Uterus (tissue), 4 donors: ENCODE measurements around the gene TMEM106C. TPM values are rescaled to one million over a fixed set of nuclear protein-coding genes. Genes with fewer than 3 reads are reported as not detected.

Experiments
- DNase-seq, 2 donors: peaks; one replicate each; pipeline ENCODE4 v3.0.0-alpha.2; 2019 to 2020
- H3K27ac ChIP-seq, 2 donors: fragments of 200-600 bp; sonication (generic); 1 replicate in 1 of 2; 2 replicates in 1 of 2; pipeline ENCODE4 v1.5.1; 2016 to 2018
- H3K27me3 ChIP-seq, 2 donors: fragments of 200-600 bp; sonication (generic); one replicate each; pipeline ENCODE4 v1.5.1; 2018 to 2019; ENCODE audit warnings: control low read depth in 1 of 2
- H3K36me3 ChIP-seq, 2 donors: fragments of 200-600 bp; sonication (generic); one replicate each; pipeline ENCODE4 v1.5.1; 2019; ENCODE audit warnings: control low read depth in 1 of 2
- H3K4me1 ChIP-seq, 2 donors: fragments of 200-600 bp; sonication (generic); one replicate each; pipeline ENCODE4 v1.5.1; 2018 to 2019; ENCODE audit warnings: control low read depth in 1 of 2
- H3K4me3 ChIP-seq, 2 donors: fragments of 200-600 bp; sonication (generic); 1 replicate in 1 of 2; 2 replicates in 1 of 2; pipeline ENCODE4 v1.5.1; 2018 to 2019; ENCODE audit warnings: mild to moderate bottlenecking in 1 of 2
- H3K9me3 ChIP-seq, 2 donors: fragments of 200-600 bp; sonication (generic); one replicate each; pipeline ENCODE4 v1.5.1; 2019; ENCODE audit warnings: control low read depth in 1 of 2
- POLR2A ChIP-seq, 2 donors: fragments of 450-650 bp; IDR thresholded peaks; one replicate each; pipeline ENCODE4 v1.6.1; 2016; ENCODE audit warnings: antibody characterized with exemption in 2 of 2, mild to moderate bottlenecking in 1 of 2, moderate library complexity in 1 of 2
- intact Hi-C: fragments of 100-400 bp; cut with DNase I; formaldehyde crosslinking; loops from one replicate; pipeline ENCODE4 v1.15.1; 2023; ENCODE audit warnings: low total_unique reads
- total RNA-seq, 4 donors: library from RNA; depleted of rRNA in 3 of 4; stranded (reverse); fragments of >200 nt in 3 of 4; gene quantifications; one replicate each; pipeline versions ENCODE4 v1.1.0 to v1.2.4, GENCODE V29; 2014 to 2023
- TF ChIP-seq, protein P1 (sequence below), 4 experiments: fragments of 200-600 bp in 2 of 4; fragments of 450-650 bp in 2 of 4; sonication (generic) in 2 of 4; IDR thresholded peaks; one replicate each; pipeline ENCODE4 v1.5.1; 2016 to 2019; ENCODE audit warnings: antibody characterized with exemption in 4 of 4, mild to moderate bottlenecking in 2 of 4, moderate library complexity in 1 of 4
- donor health status: DM: yes; HTN: yes; CAD: no.

The TMEM106C gene
- total RNA-seq, 4 donors from 2014 or later = 54.9 to 157 (median 77.6) TPM

DNA sequence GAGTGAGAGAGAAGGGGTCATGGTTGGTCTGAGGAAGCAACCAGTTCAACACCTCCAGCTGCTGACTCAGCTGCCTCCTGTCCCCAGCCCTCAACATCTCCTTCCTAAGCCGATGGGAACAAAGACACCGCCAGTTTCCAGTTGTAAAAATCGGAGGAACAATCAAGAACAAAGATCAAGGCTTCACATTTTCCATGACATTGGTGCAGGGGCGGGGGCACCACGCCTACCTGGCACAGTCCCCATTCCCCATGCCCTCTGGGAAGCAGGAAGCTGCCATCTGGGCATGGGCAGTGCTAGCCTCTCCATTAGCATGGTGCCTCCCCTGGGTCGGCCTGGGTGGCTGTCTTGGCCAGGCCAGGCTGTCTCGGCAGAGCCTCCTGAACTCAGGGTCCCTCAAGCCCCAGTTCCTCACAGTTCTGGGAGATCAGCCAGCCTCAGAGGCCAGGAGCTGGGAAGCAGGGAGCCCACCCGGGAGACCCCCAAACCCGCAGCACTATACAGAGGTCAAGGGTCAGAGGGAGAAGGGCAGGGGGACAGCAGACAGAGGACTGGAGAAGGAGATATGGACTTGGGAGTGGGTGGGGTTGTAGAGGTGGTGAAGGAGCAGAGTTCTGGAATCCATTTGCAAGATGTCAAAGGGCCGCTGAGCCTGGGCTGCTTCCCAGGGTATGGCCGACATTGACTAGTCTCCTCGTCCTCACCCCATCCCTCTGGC lies 19.6 kb upstream of the TMEM106C start:
- no peaks in the 10 kb centered on the region for H3K27me3 ChIP-seq
- no peaks in the 10 kb centered on the region for H3K9me3 ChIP-seq
- H3K36me3 ChIP-seq = no peaks in the 10 kb centered on the region
- intact Hi-C loops = no loop called here
- no peak for DNase-seq
- TF ChIP-seq POLR2A (IDR thresholded peaks at IDR 0.05) = no peak
- TF ChIP-seq, protein P1, sequence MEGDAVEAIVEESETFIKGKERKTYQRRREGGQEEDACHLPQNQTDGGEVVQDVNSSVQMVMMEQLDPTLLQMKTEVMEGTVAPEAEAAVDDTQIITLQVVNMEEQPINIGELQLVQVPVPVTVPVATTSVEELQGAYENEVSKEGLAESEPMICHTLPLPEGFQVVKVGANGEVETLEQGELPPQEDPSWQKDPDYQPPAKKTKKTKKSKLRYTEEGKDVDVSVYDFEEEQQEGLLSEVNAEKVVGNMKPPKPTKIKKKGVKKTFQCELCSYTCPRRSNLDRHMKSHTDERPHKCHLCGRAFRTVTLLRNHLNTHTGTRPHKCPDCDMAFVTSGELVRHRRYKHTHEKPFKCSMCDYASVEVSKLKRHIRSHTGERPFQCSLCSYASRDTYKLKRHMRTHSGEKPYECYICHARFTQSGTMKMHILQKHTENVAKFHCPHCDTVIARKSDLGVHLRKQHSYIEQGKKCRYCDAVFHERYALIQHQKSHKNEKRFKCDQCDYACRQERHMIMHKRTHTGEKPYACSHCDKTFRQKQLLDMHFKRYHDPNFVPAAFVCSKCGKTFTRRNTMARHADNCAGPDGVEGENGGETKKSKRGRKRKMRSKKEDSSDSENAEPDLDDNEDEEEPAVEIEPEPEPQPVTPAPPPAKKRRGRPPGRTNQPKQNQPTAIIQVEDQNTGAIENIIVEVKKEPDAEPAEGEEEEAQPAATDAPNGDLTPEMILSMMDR (IDR thresholded peaks at IDR 0.05) = no peak
- no peaks in the 10 kb centered on the region for H3K4me1 ChIP-seq
- no peak overlapping the region for H3K4me3 ChIP-seq
- H3K27ac ChIP-seq = no peak overlapping the region

DNA sequence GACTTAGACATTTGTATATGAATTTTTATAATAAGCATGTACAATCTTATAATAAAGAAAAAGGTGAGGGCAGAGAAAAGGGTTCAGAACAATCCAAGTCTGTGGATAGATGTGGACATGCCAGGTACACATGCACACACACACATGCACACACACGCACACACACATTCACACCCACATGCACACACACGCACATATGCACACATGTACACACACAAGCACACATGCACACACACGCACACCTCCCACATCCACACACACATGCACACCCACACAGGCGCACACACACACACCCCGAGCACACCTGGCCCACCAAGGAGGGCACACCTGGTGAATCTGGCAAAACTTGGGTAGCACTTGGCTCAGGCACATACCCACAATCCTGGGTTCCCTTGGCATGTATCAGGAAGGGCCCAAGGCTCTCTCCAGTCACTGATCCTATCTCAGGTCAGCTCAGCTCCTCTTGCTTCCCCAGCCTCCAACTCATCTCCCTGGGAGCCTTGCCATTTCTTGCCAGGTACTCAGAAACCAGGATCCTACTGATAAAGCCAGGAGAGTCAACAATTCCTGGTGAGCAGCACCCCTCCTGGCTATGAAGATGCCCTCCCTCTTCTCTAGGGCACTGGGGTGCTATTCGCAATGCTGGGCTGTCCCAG lies 18.6 kb upstream of the TMEM106C start:
- no peak for DNase-seq
- intact Hi-C loops = no loop called here

DNA sequence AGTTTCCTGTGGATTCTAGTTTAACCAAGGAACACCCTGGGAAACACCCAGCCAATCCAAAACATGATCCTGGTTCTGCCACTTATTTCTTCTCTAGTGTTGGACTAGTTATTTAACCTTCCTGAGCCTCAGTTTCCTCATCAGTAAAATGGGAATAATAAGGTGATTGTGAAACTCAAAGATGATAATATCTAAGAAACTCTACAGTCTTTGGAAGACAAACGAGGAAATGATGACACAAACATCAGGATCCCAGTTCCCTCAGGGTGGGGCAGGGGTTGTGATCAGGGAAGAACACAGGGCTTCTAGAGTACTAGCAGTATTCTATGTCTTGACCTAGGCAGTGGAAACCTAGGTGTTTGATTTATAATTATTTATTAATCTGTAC lies 18.1 kb upstream of the TMEM106C start:
- no peak for TF ChIP-seq POLR2A (IDR thresholded peaks at IDR 0.05)
- TF ChIP-seq, protein P1 (IDR thresholded peaks at IDR 0.05) = no peak
- no peaks in the 10 kb centered on the region for H3K4me1 ChIP-seq
- no peak for DNase-seq
- H3K36me3 ChIP-seq = no peaks in the 10 kb centered on the region
- no peaks in the 10 kb centered on the region for H3K9me3 ChIP-seq
- H3K27me3 ChIP-seq = no peaks in the 10 kb centered on the region
- intact Hi-C loops = no loop called here
- H3K27ac ChIP-seq = no peak overlapping the region
- H3K4me3 ChIP-seq = no peak overlapping the region

More for the DNA sequence above, 18.6 kb upstream of the TMEM106C start:
- Histone ChIP-seq H3K36me3 (no peaks in the 10 kb centered on the region), H3K4me3 (no peak overlapping the region), H3K27me3 (no peaks in the 10 kb centered on the region), H3K27ac (no peak overlapping the region), H3K4me1 (no peaks in the 10 kb centered on the region), H3K9me3 (no peaks in the 10 kb centered on the region)
- TF ChIP-seq, protein P1 (IDR thresholded peaks at IDR 0.05) = no peak
- no peak for TF ChIP-seq POLR2A (IDR thresholded peaks at IDR 0.05)

DNA sequence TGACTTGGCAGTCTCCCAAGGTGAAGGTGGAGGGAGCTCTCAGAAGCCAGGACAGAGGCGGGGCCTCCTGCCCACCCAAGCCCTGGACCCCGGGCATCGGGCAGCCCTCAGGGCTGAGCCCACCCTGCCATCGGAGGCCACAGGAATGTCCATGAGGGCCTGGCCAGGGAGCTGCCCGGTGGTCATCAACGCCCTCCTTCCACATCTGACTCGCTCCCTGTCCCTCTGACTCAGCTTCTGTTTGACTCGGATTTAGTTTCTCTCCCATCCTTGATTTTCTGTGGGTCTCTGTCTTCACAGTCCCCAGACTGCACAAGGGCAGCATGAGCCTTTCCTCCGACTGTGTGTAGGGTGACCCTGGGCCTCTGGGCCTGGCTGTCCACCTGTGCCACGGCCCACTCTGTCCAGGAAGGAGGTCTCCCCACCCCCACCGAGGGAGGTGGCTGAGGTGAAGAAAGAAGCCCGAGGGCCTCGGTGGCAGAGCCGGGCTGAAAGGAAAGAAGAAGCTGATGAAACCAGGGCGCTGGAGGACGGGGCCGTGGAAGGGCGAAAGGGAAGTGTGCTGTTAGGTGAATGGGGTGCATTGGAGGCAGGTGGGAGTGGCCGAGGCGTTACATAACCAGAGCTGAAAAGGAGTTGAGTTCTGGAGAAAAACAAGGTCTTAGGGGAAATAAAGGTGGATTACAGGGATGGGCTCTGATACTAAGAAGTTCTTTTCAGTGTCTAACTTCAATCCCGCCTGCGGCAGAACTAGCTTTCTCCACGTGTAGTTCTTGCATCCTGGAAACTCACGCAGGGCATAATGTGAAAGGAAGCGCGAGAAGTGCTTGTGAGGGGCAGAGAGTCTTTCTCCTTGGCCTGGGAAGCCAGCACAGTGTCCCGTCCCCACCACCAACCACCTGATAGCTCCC lies 16.7 kb upstream of the TMEM106C start:
- intact Hi-C loops = no loop called here
- Histone ChIP-seq H3K4me1 (no peaks in the 10 kb centered on the region), H3K27me3 (no peaks in the 10 kb centered on the region), H3K27ac (no peak overlapping the region), H3K4me3 (no peak overlapping the region), H3K36me3 (no peaks in the 10 kb centered on the region), H3K9me3 (no peaks in the 10 kb centered on the region)
- TF ChIP-seq, protein P1 (IDR thresholded peaks at IDR 0.05) = no peak
- no peak for TF ChIP-seq POLR2A (IDR thresholded peaks at IDR 0.05)
- DNase-seq = no peak
